HG03095 (cell line): Measurements from ENCODE around the gene FOXN3.

Experiments
- ATAC-seq: cut with Tn5 transposase; IDR thresholded peaks from one replicate; pipeline ENCODE4 v1.9.1; 2021; ENCODE audit warnings: moderate library complexity; ENCODE audit not compliant: unreplicated experiment

FOXN3 gene

GRCh38 chr14:89365061-89365801 lies 51.8 kb downstream of the FOXN3 start:
- peak; percentile 96 for ATAC-seq

DNA sequence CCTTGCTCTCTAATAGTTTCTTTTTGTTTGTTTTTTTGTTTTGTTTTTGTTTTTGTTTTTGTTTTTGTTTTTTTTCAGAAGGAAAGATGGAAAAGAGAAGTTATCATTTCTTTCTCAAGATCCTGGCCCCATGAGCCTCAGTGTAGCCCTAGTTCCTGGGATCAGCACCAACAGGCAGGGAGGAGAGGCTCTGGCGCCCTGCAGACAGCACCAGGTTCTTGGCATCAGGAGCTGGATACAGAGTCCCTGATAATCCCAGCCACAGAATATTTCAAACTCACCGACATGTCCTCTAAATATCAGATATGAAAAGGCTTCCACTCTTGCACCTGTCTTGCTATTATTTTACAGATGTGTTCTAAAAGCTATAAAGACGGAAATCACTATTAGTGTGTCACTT lies 52.7 kb downstream of the FOXN3 start:
- no peak for ATAC-seq

- no peak for ATAC-seq
Measured at GRCh38 chr14:89360277-89360676, 56.8 kb downstream of the FOXN3 start.

DNA sequence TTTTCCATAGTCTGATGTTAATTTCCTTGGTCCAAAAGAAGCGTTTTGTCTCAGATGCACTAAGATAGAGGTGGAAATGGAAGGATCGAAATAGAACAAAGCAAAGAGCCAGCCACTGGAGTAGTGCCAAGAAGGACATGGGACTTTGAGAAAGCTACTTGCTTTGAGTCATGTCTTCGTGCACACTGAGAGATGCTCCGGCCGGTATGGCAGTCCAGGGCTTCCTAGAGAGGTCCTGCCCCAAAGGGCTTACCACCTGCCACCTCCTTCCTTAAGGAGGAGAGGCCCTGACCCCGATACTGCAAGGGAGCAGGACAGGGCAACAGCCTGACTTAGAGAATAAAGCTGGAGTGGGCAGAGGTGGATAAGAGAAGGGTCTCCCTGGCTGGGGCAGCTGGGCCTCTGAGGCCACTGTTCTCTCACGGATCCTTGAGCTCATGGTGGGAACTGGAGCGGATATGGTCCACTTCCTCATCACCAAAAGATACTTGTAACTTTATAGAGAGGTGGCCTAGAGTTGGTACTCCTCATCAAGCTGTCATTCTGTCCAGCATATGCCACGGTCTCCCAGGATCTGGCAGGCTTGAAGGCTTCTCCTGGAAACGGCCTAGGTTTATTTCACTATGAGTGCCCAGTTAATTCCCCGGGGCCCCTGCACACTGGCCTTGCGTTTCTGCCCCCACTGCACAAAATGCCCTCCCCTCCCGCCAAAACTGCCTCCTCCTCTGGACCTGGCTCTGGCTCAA lies 57.4 kb downstream of the FOXN3 start:
- no peak for ATAC-seq

DNA sequence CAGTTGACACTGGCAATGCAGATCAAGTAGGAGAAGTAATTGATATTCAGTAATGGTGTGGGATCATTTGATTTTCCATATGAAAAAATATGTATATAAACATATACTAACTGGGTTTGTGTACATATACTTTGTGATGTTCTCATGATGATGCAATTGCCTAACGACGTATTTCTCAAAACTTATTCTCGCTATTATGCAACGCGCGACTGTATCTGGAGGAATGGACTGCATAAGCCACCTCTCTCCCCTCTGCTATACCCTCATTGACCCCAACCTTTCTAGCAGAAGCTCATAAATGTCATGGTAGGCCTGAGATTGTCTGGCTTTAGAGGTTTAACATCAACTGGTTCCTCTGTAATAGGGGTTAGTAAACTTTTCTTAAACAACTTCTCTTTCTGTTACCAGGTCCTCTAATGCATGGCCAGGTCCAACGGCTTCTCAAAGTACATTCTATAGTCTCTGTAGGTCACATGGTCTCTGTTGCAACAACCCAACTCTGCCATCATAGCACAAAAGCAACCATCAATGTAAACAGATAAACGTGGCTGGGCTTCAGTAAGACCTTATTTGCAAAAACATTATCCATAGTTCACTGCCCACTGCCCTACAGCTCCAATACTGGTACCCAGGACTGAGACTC lies 59.3 kb downstream of the FOXN3 start:
- ATAC-seq = no peak

DNA sequence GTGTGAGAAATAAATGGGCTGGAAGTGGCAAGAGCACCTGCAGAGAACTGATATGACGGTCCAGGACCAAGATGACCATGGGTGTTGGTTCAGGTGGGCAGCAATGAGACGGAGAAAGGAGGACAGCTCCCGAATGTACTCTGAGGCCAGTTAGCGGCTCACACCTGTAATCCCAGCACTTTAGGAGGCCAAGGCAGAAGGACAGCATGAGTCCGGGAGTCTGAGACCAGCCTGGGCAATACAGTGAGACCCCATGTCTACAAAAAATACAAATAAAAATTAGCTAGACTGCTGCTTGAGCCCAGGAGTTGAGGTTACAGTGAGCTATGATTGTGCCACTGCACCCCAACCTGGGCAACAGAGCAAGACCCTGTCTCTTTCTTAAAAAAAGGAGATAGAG lies 60.1 kb downstream of the FOXN3 start:
- no peak for ATAC-seq

DNA sequence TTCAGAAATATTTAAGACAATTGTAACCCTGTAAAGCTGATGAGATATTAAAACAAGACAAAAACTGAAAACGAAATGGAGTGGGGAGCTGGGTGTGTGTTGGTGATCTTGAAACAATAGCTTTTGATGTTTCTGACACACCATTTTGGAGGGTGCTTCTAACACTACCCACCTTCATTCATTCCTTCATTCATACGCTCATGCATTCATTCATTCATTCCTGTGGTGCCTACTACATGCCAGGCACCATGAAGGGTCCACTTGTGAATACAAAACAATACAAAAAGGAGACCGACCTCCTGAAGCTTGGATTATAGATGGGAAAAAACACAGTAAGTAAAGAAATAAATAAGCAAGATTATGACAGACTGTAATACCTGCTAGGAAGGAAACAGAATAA lies 60.5 kb downstream of the FOXN3 start:
- ATAC-seq = no peak

GRCh38 chr14:89353766-89354113 lies 63.3 kb downstream of the FOXN3 start:
- ATAC-seq = no peak

GRCh38 chr14:89352976-89353765 lies 63.9 kb downstream of the FOXN3 start:
- no peak for ATAC-seq

DNA sequence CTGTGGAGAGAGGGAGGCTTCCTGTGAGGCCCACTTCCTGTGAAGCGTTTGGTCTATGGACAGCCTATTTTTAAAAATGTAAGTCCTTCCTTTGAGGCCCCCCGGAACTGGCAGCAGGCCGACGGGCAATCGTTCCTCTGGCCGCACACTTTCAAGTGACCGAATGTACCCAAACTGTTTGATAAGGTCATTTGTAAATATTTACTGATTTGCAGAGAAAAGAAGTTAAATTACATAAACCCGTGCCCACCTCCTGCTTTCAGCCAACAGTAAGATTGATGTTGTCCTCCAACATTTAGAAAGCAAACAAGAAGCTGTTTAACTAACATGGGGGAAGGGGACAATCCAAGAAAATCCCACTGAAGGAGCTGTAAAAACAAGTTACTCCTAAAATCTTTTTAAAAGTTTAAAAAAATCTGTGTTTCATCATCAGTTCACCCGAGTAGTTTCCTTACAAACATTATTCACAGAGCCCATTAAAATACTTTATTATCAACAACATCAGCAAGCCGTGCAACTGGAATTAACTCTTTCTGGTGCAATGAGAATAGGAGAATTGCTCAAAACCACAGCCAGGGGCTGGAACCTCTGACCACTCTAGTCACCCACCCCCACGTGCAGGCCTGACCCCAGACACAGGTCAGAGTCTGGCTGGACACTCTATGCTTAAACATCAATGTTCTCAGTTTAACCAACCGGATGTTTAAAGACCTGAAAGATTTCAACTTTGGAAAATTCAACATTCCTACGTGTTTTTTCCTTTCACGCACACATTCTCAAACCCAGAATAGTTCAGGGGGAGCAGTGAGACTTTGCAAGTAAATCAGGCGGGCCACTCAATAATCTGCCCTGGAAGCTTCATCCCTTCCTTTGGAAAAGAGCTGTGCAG lies 65.3 kb downstream of the FOXN3 start:
- peak; percentile 72 for ATAC-seq

- no peak for ATAC-seq
Measured at GRCh38 chr14:89351221-89351515, 65.9 kb downstream of the FOXN3 start.

- ATAC-seq = no peak
Measured at GRCh38 chr14:89350152-89350551, 66.9 kb downstream of the FOXN3 start.

GRCh38 chr14:89349171-89350008 lies 67.6 kb downstream of the FOXN3 start:
- no peak for ATAC-seq

- ATAC-seq = no peak
Measured at GRCh38 chr14:89348722-89349121, 68.3 kb downstream of the FOXN3 start.

- no peak for ATAC-seq
Measured at GRCh38 chr14:89347885-89348284, 69.1 kb downstream of the FOXN3 start.

DNA sequence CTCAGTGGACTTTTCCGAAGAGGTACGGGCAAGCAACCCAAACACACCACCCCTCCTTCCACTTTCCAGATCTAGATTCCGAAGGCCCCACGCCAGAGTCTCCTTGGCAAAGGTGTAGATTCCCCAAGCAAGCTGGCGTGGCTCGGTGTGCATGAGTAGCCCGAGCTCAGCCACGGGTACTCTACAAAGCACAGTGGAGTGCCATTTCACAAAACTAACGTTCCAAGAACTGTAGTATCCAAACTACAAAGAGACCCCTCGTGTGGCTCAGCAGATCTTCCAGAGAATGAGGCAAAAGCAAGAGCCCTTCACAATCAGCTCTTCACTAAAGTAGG lies 72.1 kb downstream of the FOXN3 start:
- no peak for ATAC-seq

- no peak for ATAC-seq
Measured at GRCh38 chr14:89343356-89343755, 73.7 kb downstream of the FOXN3 start.

- ATAC-seq = no peak
Measured at GRCh38 chr14:89342049-89342448, 75.0 kb downstream of the FOXN3 start.

- no peak for ATAC-seq
Measured at GRCh38 chr14:89340200-89341181, 76.5 kb downstream of the FOXN3 start.
